ENCODE measurements around the gene HTR5A.

The HTR5A gene

DNA sequence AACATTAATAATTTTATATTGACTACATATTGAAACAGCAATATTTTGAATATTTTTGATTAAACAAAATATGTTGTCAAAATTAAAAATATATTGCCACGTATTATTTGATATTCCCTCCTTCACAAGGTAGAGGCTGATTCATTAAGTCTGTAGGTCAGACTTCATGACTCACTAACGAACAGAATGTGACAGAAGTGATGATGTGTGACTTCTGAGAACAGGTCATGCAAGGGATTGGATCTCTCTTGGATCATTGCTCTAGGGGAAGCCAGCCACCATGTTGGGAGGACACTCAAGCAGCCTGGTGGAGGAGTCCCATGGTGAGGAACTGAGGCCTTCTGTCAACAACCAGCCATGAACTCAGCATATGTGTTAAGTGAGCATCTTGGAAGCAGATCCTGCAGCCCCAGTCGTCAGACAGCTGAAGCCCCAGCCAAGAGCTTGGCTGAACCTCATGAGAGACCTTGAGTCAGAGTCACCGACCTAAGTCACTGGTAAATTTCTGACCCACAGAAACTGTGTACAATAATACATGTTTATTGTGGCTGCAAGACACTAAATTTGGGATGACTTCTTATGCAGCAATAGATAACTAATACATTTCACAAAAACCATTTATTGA, 66.6 kb downstream of the HTR5A start:
- in situ Hi-C loops (cut with HindIII; ENCODE audit: low sequenced_read_pairs), result no loop called here

All from DLD1 (cell line).